Measurements from ENCODE around the gene MINPP1. TPM values are rescaled to one million over a fixed set of nuclear protein-coding genes. Genes with fewer than 3 reads are reported as not detected.

MINPP1 gene
- total and polyA plus RNA-seq, 2 of the 4 experiments (the other 2 are of a cell fraction): 11.7 to 14.4 TPM

DNA sequence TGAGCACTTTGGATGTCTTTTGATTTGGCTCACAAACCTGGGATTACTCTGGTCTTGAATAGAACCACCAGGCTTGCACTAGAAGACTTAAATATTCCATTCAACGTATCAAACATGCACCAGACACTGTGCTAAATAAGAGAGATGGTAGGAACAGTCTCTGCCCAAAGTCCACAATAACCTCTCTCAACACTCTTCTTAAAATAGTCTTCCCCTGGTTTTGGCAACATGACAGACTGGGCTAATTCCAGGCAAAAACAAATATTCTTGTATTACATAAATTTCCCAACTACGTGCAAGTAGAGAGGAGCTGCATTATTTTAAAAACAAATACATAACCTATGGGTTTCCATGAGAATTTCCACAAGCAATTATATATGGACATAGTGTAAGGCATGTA lies 90.2 kb downstream of the MINPP1 start:
- Histone ChIP-seq H3K9me1 (ENCODE audit: insufficient read depth, low read length) (no peaks in the 10 kb centered on the region), H3K4ac (ENCODE audit: low read depth, low read length) (no peak overlapping the region), H3K4me3 (ENCODE audit: insufficient read depth, low read depth, low read length) (no peak overlapping the region), H2AK9ac (replicated peaks; ENCODE audit: low read depth, low read length, poor library complexity) (no peak overlapping the region), H3K56ac (ENCODE audit: extremely low read depth, insufficient read depth, low read length) (no peak overlapping the region), H4K5ac (ENCODE audit: low read depth, low read length) (no peak overlapping the region), H3K18ac (ENCODE audit: low read depth, low read length) (no peak overlapping the region), H3K79me1 (ENCODE audit: low read depth in 1 of 2, low read length in 2 of 2) (no peaks in the 10 kb centered on the region), H4K8ac (ENCODE audit: low read depth in 2 of 2, low read length in 2 of 2) (no peak overlapping the region), H2BK120ac (ENCODE audit: low read depth, low read length) (no peak overlapping the region), H3K4me2 (ENCODE audit: low read depth, low read length) (no peak overlapping the region), H3K23ac (ENCODE audit: low read depth, low read length) (no peak overlapping the region), H3K27me3 (ENCODE audit: control insufficient read depth, insufficient read depth, low read length) (peaks cover 5% of the 10 kb centered on the region), H3K14ac (replicated peaks; ENCODE audit: low read depth, low read length) (0 out of 2 replicates have a peak overlapping the region, but pooled peaks have one; percentile 63), H3K36me3 (ENCODE audit: control insufficient read depth, insufficient read depth, low read length) (no peaks in the 10 kb centered on the region), H4K91ac (ENCODE audit: insufficient read depth, low read depth, low read length) (no peak overlapping the region), H3K9me3 (ENCODE audit: control insufficient read depth, insufficient read depth, low read length) (0 out of 2 replicates have a peak, but pooled peaks cover 2% of the 10 kb centered on the region), H3K4me1 (ENCODE audit: control insufficient read depth, insufficient read depth, low read length) (peaks cover 5% of the 10 kb centered on the region), H2AFZ (replicated peaks; ENCODE audit: low read length, poor library complexity) (no peak overlapping the region), H2BK15ac (ENCODE audit: low read depth, low read length) (no peak overlapping the region), H3K27ac (ENCODE audit: insufficient read depth, low read length) (no peak overlapping the region), H3K9ac (ENCODE audit: low read depth, low read length) (no peak overlapping the region), H2BK5ac (ENCODE audit: low read depth, low read length, poor library complexity, severe bottlenecking) (no peak overlapping the region), H2AK5ac (ENCODE audit: low read depth, low read length) (no peak overlapping the region), H4K20me1 (ENCODE audit: insufficient read depth, low read length) (no peaks in the 10 kb centered on the region), H2BK20ac (ENCODE audit: low read depth, low read length) (no peak overlapping the region)
- ATAC-seq (ENCODE audit: low read depth) (no peak), DNase-seq (no peak)
- intact Hi-C loops (cut with micrococcal nuclease): loop anchor here (5.0 kb wide), 1 partner anchor 43 kb away; no protein-coding TSS in a partner anchor
- BruUV-seq (replicated peaks): no TSS peak
- TF ChIP-seq MAZ (IDR thresholded peaks at IDR 0.05; ENCODE audit: borderline replicate concordance, low read depth, low read length) (no peak), POLR2A (IDR thresholded peaks at IDR 0.05; ENCODE audit: low read depth, low read length) (no peak), RAD21 (IDR thresholded peaks at IDR 0.05; ENCODE audit: low read length) (no peak), SMC3 (IDR thresholded peaks at IDR 0.05; ENCODE audit: low read depth, low read length) (no peak), BHLHE40 (IDR thresholded peaks at IDR 0.05; ENCODE audit: low read depth, low read length) (no peak)
- TF ChIP-seq, protein P1, sequence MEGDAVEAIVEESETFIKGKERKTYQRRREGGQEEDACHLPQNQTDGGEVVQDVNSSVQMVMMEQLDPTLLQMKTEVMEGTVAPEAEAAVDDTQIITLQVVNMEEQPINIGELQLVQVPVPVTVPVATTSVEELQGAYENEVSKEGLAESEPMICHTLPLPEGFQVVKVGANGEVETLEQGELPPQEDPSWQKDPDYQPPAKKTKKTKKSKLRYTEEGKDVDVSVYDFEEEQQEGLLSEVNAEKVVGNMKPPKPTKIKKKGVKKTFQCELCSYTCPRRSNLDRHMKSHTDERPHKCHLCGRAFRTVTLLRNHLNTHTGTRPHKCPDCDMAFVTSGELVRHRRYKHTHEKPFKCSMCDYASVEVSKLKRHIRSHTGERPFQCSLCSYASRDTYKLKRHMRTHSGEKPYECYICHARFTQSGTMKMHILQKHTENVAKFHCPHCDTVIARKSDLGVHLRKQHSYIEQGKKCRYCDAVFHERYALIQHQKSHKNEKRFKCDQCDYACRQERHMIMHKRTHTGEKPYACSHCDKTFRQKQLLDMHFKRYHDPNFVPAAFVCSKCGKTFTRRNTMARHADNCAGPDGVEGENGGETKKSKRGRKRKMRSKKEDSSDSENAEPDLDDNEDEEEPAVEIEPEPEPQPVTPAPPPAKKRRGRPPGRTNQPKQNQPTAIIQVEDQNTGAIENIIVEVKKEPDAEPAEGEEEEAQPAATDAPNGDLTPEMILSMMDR (conservative IDR thresholded peaks at IDR 0.05; ENCODE audit: low read depth, low read length): no peak
- TF ChIP-seq, protein P2, sequence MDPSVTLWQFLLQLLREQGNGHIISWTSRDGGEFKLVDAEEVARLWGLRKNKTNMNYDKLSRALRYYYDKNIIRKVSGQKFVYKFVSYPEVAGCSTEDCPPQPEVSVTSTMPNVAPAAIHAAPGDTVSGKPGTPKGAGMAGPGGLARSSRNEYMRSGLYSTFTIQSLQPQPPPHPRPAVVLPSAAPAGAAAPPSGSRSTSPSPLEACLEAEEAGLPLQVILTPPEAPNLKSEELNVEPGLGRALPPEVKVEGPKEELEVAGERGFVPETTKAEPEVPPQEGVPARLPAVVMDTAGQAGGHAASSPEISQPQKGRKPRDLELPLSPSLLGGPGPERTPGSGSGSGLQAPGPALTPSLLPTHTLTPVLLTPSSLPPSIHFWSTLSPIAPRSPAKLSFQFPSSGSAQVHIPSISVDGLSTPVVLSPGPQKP (IDR thresholded peaks at IDR 0.05; ENCODE audit: borderline replicate concordance, low read depth, low read length): no peak
- POLR2A ChIA-PET (ENCODE audit: unreplicated experiment): no interaction called here
- dilution Hi-C loops (cut with HindIII; ENCODE audit: low sequenced_read_pairs, unreplicated experiment): no loop called here
- WGBS, 2 experiments (ENCODE audit: extremely low coverage in 2 of 2, insufficient read length in 1 of 2): no CpG with 5 or more reads among the region's 2 CpGs
- in situ Hi-C loops (cut with MboI; ENCODE audit: low sequenced_read_pairs): no loop called here
- CTCF ChIA-PET: interaction anchor here (0.6 kb wide), 1 partner anchor 10 kb away, joined by 3 read pairs; no protein-coding TSS in a partner anchor
